ENCODE data around the gene BLOC1S3.
A peak's percentile ranks its signal among the peaks of the same experiment; 100 is the strongest.
"Not testable (repeated sequence)": the region's sequence is repeated elsewhere in the genome, so short reads cannot be mapped to it uniquely, and the experiment has no call there.

The BLOC1S3 gene

DNA sequence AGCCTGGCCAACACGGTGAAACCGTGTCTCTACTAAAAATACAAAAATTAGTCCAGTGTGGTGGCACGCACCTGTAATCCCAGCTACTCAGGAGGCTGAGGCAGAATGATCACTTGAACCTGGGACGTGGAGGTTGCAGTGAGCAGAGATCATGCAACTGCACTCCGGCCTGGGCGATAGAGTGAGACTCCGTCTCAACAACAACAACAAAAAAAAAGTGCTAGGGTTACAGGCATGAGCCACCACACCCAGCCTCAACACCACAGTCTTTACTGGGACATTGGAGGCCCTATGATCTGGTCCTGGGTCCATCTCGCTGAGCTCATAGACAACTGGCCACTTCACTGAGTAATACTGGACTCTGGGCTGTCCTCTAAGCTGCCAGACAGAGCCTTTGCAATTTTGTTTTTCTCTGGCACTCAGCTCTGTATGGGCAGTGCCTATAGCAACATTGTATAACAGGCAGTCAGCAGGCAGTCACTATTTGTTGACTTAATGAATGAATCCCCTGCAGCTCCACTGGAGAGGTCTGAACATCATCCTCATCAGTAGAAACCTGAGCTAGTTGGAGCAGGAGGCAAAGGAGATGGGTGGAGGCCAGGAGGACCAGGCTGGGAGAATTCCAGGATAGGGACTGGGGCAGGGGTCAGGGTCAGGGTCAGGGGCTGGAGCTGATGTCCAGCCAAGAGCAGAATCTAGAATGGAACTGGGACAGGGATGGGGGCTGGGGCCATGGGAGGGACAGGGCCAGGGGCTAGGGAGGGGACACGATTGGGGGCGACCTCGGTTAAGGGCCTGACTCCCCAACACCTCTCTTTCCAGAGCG is 8.1 kb downstream of the BLOC1S3 start:
- DNase-seq = no peak

GRCh38 chr19:45187421-45188100 is 9.0 kb downstream of the BLOC1S3 start:
- DNase-seq = peak; percentile 61 to 65

DNA sequence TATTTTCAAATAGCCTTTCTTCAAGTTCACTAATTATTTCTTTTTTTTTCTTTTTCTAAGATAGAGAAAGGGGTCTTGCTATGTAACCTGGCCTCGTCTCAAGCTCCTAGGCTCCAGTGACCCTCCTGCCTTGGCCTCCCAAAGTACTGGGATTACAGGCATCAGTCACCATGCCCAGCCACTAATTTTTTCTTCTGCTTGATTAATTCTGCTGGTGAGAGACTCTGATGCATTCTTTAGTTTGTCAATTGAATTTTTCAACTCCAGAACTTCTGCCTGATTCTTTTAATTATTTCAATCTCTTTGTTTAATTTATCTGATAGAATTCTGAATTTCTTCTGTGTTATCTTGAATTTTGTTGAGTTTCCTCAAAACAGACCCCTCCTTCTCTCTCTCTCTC is 11.4 kb downstream of the BLOC1S3 start:
- no peak for DNase-seq

GRCh38 chr19:45191375-45191774 is 12.8 kb downstream of the BLOC1S3 start:
- DNase-seq = no peak

DNA sequence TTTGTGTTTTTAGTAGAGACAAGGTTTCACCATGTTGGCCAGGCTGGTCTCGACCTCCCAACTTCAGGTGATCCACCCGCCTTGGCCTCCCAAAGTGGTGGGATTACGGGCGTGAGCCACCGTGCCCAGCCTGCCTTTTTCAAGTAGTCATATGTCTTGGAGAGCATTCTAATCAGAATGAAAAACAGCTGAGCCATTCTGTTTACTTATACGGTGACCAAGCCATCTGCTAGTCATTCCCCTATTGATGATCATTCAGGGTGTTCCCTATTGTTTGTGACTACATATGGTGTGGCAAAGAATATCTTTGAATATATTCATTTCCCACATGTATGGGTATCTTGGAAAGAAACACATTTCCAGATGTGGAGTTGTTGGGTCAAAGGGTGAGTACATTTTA is 17.2 kb downstream of the BLOC1S3 start:
- no peak for DNase-seq

- DNase-seq = peak in 1 of 2 experiments; percentile 47
These were observed 22.0 kb downstream of the BLOC1S3 start for GRCh38 chr19:45200568-45200967.

DNA sequence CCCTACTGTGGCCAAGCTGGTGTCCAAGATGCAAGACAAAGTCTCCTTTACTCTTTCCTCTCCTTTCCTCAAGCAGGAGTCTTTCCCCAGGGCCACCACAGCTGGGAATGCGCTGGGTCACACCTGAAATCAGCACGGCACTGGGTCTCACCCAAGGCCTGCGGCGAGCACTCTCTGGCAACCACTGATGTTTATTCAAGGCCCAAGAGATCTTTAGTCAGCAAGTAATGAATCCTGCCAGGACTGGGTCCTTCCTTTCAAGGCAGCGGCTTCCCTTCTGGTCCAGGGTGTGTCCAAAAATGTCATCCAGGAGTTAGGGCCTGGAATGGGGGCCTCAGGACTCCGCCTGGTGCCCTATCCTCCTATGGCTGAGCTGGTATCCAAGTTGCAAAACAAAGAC is 24.1 kb downstream of the BLOC1S3 start:
- no peak for DNase-seq

- no peak for DNase-seq
These were observed 27.2 kb downstream of the BLOC1S3 start for GRCh38 chr19:45205810-45206209.

DNA sequence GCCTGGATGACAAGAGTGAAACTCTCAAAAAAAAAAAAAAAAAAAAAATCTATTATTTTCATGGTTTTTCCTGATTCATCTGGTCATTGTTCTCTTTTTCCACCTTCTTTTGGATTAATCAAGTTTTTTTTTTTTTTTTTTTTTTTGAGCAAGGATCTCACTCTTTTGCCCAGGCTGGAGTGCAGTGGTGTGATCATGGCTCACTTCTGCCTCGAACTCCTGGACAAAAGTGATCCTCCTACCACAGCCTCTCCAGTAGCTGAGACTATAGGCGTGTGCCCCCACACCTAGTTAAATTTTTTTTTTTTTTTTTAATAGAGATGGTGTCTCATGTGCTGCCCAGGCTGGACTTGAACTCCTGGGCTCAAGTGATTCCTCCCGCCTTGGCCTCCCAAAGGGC is 27.7 kb downstream of the BLOC1S3 start:
- DNase-seq = no peak

- DNase-seq = no peak
These were observed 33.3 kb downstream of the BLOC1S3 start for GRCh38 chr19:45211751-45212381.

- DNase-seq = no peak
These were observed 34.4 kb downstream of the BLOC1S3 start for GRCh38 chr19:45213031-45213430.

GRCh38 chr19:45215391-45216191 is 37.0 kb downstream of the BLOC1S3 start:
- DNase-seq = peak in 1 of 2 experiments; percentile 13

DNA sequence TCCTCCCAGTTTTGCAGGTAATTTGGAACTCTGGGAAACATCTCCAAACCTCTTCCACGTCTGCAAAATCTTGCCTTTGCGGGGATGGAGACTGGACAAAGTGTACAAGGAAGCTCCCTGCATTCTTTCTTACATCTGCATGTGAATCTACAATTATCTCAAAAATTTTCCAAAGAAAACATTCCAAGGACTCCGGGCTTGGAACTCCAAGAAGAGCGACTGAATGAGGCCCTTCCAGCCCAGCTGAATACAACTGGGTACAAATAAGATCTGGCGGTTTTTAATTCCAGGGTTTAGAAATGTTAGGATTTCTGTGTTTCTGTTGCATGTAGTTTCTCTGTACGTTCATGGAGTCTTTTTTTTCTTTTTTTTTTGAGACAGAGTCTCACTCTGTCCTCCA is 38.1 kb downstream of the BLOC1S3 start:
- no peak for DNase-seq

DNA sequence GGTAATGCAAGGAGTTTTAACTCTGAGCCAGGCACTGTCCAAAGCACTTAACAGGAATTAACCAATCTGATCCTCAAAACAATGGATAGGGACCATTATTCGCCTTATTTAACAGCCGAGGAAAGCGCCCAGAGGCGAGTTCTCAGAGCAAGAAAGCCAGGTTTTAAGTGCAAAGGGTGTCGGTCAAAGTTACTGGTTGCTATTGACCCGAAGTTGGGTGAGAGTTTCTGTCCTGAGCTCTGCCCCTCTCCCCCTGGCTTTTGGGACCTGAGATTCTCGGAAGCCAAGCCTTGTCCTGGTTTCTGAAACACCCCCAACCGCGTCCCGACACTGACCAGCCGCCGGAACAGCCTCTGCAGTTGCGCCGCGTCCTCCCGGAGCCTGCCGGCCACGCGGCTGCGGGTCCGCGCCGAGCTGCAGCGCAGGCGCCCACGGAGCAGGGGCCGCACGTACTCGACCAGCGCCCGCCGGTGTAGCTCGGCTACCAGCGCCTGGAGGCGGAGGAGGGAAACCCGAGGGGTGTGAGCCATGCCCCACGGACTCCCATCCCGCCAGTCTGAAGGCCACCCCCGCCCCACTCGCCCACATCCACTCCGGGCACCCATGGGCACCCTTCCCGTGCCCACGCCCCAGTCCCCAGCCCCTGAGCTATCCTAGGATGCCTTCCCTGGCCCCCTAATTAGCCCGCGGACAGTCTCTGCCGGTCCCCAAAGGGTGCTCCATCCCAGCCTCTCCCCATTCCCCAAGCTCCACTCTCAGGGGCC is 38.8 kb downstream of the BLOC1S3 start:
- DNase-seq = no peak

DNA sequence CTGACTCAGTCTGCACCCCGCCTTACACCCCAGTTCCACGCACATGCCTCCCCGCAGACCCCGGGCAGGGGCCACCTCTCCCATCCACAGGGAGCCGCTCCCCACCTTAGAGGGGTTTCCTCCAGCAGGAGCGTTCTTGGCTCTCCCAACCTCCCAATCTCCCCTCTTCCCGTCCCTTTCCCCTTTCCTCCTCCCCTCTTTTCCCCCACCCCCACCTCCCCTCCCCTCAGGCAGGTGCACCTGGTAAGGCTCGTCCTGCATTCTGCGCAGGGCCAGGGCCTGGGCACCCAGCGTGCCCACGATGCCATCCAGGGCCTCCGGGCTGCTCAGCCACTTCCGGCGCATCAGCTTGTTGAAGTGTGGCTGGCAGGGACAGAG is 39.4 kb downstream of the BLOC1S3 start:
- DNase-seq = no peak

DNA sequence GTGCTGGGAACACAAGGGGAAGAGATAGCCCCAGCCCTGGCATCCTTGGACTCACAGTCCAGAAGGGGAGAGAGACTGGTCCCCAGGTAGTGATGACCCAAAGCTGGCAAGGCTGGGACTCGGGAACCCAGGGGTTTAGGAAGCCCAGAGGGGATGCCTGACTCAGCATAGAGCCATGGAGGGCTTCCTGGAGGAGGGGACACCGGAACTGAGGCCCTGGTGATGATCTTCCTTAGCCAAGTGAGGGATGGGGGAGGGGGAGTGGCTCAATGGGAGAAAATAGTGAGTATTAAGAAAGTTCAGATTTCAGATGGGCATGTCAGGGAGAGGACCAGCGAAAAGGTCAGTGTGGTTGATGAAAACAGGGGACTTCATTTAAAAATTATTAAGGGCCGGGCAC is 39.8 kb downstream of the BLOC1S3 start:
- no peak for DNase-seq

- no peak for DNase-seq
These were observed 40.5 kb downstream of the BLOC1S3 start for GRCh38 chr19:45218911-45219743.

- DNase-seq = no peak
These were observed 44.1 kb downstream of the BLOC1S3 start for GRCh38 chr19:45222724-45223123.

DNA sequence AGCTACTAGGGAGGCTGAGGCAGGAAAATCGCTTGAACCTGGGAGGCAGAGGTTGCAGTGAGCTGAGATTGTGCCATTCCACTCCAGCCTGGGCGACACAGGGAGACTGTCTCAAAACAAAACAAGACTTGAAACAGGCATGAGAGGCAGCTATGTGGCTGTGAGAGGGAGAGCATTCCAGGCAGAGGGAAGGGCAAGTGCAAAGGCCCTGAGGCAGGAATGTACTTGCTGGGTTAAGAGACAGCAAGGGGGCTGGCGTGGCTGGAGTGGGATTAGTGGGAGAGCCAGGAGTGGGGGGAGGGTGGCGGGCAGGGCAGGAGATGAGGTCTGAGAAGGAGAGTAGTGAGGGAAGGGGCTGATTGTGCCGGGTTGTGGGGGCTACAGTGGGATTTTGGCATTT is 45.3 kb downstream of the BLOC1S3 start:
- DNase-seq = no peak

DNA sequence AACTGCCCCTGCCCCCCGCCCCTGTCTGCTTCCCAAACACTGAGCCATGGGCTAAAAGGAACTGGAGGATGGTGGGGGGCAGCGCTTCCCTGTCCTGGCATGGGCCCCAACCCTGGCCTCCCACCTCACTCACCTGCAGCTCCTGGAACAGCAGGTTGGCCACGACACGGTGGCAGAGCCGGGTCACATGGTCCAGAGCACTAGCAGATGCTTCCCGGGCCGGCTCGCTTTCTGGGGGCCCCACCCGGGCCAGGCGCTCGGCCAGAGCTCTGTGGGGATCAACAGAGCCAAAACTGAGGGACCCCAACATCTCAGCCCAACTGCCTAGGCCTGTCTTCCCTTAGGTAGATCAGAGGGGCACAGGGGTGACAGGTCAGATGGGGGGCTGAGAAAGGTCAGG is 46.1 kb downstream of the BLOC1S3 start:
- DNase-seq = no peak

DNA sequence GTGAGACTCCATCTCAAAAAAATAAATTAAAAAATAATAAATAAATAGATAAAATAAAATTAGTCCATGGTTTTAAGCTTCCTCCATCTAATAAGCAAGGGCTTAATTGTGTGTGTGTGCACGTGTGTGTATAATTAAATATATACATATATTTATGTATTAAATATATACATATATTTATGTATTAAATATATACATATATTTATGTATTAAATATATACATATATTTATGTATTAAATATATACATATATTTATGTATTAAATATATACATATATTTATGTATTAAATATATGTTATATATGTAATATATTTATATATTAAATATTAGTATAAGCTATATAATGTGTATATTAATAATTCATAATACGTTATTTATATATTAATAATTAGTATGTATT is 50.5 kb downstream of the BLOC1S3 start:
- DNase-seq = not testable (repeated sequence)
